GM12891 (cell line): Measurements from ENCODE around the gene ASIC3.

ENCODE experiments used
- PAX5 ChIP-seq: IDR thresholded peaks from 2 replicates; pipeline ENCODE4 v1.6.1; 2011; ENCODE audit warnings: low read length, moderate library complexity, mild to moderate bottlenecking; ENCODE audit not compliant: insufficient read depth, severe bottlenecking
- POLR2A ChIP-seq: IDR thresholded peaks from 2 replicates; pipeline ENCODE4 v1.6.1; 2011; ENCODE audit warnings: low read depth, low read length, control low read depth
- POLR2AphosphoS5 ChIP-seq: IDR thresholded peaks from 2 replicates; pipeline ENCODE4 v1.6.1; 2011; ENCODE audit warnings: low read depth, low read length, control low read depth
- POU2F2 ChIP-seq: IDR thresholded peaks from 2 replicates; pipeline ENCODE4 v1.6.1; 2011; ENCODE audit warnings: low read depth, mild to moderate bottlenecking, control low read depth, low read length, moderate library complexity
- SPI1 ChIP-seq: IDR thresholded peaks from 2 replicates; pipeline ENCODE4 v1.6.1; 2011; ENCODE audit warnings: low read depth, low read length, control low read depth
- TAF1 ChIP-seq: IDR thresholded peaks from 2 replicates; pipeline ENCODE4 v1.6.1; 2011; ENCODE audit warnings: low read depth, low read length, control low read depth

GRCh38 chr7:151014950-151015349 lies 33.4 kb upstream of the ASIC3 start:
- TF ChIP-seq SPI1 (no peak), POLR2AphosphoS5 (no peak), POLR2A (no peak), TAF1 (no peak), POU2F2 (no peak), PAX5 (no peak)
